OCI-M1 (cell line): ENCODE measurements around the gene TTYH1.
A peak's percentile ranks its signal among the peaks of the same experiment; 100 is the strongest.

Source experiments
- DNase-seq: peaks from one replicate; lab custom pipeline; 2025; lab: John Stamatoyannopoulos, UW

TTYH1 gene

DNA sequence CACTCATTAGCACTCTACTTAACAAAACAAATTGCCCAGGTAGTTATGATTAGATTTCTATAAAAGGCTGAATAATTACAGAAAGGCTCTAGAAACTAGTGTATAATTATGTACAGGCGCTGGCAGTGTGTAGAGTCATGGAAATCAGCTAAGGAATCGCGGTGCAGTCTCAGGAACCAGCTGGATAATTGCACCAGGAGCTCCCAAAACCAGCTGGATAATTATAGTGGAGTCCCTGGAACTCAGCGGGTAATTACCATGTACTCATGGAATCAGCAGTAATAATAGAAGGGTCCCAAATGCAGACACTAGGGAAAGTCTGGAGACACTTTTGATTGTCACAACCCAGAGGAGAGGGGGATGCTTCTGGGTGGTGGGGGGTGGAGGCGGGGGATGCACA, 23.2 kb upstream of the TTYH1 start:
- DNase-seq, result no peak

DNA sequence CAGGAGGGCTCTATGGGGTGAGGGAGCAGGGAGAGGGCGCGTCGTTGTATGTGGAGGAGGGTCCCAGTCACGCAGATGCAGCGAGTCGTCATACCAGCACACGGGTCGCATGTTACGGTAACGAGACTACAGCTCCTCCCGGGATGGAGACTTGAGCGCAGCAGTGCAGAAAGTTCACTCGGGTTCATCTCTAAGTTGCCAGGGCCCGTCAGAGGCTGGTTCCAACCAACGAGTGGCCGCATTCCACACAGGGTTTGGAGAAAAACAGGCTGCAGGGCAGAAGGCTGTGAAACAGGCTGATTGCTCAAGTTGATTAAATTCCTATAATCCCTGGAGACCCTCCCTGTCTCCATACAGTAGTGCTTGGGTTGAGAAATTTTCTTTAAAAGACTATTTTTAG, 21.9 kb upstream of the TTYH1 start:
- DNase-seq, result no peak

DNA sequence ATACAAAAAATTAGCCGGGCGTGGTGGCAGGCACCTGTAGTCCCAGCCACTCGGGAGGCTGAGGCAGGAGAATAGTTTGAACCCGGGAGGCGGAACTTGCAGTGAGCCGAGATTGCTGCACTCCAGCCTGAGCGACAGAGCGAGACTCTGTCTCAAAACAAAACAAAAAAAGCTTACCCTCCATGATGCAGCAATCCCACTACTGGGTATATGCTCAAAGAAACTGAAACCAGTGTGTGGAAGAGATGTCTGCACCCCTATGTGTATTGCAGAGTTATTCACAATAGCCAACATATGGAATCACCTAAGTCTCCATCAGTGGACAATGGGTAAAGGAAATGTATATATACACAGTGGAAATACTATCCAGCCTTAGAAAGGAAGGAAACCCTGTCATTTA, 19.6 kb upstream of the TTYH1 start:
- DNase-seq, result no peak

DNA sequence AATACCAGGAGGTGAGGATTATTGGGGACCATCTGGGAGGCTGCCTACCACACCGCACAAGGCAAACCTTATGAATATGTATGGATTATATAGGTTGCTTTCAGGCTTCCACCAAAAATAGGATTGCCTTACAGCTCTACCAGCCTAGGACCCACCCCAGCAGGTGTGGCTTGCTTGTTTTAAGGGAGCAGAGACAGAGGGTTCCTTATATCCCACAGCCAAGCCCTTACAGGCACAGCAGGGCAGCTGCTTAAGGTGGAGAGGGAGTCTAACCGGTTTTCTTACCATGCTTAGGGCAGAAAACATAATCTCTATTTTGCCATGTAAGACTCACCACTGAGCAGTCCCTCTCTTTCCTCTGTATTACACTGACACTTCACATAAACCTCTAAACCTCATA, 16.1 kb upstream of the TTYH1 start:
- no peak for DNase-seq

DNA sequence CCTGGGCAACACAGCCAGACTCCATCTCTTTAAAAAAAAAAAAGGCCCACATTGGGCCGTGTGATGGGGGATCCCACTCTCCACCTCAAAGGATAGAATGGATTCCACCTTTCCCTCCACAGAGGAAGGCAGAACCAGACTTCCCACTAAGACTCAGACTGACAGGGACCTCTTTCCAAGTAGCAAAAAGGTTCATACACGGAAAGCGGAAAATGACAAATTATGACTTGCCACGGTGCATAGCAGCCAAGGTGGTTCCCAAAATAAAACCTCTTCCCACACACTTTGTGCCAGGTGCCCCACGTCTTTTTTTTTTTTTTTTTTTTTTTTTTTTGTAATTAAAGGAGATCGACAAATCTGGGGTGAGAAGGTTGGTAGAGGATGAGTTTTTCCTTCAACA, 14.4 kb upstream of the TTYH1 start:
- no peak for DNase-seq

DNA sequence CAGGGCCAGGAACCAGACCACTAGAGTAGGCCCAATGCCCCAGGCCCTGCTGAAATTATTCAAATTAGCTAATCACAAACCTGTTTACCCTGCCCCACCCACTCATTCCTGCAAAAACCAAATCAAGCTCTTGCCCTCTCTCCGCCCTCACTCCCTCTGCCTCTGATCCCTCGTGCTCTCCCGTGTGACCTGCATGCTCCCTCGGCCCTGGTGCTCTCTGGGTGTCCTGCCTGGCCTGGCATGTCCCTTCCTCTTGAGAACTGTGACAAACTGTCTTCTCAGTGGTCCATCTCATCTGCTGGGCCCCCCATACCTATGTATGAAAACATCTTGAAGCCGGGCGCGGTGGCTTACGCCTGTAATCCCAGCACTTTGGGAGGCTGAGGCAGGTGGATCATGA, 12.2 kb upstream of the TTYH1 start:
- DNase-seq, result no peak

DNA sequence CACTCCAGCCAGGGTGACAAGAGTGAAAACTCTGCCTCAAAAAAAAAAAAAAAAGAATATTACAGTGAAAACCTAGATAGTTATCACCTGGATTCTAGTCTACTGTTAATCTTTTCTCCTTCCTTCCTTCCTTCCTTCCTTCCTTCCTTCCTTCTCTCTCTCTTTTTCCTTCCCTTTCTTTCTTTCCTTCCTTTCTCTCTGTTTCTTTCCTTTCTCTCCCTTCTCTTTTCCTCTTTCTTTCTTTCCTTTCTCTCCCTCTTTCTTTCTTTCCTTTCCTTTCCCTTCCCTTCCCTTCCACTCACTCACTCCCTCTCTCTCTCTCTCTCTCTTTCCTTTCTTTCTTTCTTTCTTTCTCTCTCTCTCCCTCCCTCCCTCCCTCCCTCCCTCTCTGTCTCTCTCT, 9.6 kb upstream of the TTYH1 start:
- DNase-seq, result no peak

DNA sequence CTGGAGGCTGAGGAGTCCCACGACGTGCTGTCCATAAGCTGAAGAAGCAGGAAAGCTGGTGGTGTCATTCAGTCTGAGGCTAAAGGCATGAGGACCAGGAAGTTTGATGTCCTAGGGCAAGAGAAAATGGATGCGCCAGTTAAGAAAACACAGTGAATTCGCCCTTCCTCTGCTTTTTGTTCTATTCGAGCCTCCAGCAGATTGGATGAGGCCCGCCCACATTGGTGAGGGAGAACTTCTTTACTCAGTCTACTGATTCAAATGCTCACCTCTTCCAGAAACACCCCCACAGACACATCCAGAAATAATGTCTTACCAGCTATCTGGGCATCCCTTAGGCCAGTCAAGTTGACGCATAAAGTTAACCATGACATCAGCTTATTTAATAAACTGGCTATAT, 7.5 kb upstream of the TTYH1 start:
- DNase-seq, result no peak

DNA sequence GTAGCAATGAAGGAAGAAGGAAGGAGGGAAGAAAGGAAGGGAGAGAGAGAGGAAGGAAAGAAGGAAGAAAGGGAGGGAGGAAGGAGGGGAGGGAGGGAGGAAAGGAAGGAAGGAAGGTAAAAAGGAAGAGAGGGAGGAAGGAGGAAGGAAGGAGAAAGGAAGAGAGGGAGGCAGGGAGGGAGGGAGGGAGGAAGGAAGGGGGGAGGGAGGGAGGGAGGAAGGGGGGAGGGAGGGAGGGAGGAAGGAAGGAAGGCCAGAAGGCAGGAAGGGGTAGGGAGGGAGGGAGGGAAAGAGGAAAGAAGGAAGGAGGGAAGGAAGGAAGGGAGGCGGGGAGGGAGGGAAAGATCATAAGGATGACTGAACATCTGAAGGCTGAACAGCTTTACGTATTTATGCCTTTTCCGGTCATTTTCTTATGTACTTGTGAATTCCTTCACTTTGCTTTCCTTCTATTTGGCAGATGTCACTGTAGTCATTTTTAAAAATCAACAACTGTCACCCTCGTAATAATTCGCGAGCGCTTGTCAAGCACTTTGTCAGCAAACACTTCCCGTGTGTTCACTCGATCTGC, 6.7 kb upstream of the TTYH1 start:
- no peak for DNase-seq

DNA sequence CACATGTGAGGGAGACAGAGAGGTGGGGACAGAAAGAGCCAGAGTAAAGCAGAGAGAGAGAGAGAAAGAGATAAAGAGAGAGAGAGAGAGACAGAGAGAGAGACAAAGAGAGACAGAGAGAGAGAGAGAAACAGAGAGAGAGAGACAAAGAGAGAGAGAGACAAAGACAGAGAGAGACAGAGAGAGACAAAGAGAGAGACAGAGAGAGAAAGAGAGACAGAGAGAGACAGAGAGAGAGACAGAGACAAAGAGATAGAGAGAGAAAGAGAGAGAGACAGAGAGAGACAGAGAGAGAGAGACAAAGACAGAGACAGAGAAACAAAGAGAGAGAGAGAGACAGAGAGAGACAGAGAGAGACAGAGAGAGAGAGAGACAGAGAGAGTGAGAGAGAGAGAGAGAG, 4.2 kb upstream of the TTYH1 start:
- DNase-seq, result no peak

DNA sequence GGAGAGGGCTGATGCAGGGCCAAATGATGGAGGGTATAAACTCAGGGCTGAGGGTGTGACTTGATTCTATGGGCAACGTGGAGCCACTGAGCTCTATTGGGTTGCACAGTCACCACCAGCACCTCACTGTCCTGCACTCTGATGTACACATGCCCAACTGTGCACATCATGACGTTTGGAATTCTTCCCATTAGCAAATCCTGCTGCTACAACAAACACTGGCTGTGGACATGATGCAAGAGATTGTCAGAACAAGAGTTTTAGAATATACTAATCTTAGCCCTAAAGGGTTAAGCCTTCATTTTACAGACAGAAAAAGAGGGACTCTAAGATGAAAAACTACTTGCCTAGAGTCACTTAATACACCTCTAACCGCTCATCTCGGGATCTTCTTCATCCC, 2.4 kb upstream of the TTYH1 start:
- DNase-seq, result no peak

DNA sequence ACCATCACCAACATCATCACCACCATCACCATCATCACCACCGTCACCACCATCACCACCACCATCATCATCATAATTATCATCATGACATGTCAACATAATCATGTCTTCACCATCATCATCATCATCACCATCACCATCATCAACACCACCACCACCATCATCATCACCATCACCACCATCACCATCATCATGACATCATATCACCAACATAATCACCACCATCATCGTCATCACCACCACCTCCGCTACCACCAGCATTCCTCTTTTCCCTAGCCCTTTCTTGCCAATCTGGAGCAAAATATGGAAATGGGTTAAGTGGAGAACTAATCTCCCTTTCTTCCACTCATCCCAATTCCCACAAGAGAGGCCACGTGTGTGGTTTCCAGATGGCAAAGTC, 1.1 kb upstream of the TTYH1 start:
- DNase-seq, result no peak

DNA sequence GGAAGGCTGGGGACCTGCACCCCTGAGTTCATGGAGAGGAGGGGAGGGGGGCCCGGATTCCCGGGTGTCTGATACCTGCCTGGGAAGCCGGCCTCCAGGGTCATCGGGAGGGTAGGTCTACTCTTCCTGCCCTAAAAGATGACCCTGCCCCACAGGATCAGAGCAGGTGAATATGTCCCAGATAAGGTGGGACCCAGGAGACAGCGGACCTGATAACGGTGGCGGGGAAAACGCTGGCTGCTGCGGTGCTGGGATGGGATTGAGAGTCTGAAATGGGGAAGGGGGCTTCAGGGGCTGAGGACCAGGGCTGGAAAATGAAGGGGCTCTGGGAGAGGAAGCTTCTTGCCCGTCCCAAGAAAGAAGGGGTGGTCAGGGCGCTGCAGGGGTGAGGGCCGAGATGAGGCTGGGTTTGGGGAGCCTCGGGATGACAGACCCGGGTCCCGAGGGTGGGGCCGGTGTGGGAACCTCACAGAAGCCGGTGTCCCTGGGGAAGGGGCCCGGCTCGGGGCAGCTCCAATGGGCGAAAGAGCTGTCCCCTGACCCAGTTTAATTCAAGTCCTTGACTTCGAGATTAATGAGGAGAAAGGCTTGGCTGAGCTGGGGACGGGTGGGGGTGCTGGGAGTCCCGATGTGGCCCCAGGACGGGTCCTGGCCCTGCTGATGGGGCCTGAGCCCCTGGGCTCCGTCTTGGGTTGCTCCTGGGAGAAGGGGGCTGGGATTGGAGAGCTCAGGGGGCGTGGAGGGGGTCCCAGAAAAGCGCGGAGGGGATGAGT, 823 bp downstream of the TTYH1 start:
- no peak for DNase-seq

DNA sequence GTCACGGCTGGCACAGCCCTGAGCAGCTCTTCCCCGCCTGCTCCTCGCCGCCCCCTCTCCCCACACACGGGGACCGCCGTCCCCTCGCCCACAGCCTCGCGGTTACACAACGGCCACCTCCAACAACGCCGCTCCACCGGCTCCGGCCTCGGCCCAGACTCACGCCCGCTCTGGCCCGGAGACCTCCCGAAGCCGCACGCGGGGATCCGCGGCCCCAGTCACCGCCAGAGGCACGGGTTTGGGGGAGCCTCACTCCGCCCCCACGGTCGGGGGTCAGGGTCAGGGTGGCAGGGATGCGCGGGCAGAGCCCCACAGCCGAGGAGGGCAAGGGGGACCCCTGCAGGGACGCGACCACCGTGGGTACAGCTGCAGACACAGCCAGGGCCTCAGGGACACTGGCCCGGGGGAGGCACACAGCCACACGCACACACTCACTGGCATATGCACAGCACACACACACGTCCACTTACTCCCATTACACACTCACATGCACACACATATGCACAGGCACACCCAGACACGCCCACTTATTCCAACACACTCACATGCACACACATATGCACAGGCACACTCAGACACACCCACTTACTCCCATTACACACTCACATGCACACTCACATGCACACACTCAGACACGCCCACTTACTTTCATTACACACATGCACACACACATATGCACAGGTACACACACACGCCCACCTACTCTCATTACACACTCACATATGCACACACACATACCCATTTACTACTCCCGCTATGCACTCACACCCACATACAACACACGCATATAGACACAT, 1.6 kb downstream of the TTYH1 start:
- no peak for DNase-seq

DNA sequence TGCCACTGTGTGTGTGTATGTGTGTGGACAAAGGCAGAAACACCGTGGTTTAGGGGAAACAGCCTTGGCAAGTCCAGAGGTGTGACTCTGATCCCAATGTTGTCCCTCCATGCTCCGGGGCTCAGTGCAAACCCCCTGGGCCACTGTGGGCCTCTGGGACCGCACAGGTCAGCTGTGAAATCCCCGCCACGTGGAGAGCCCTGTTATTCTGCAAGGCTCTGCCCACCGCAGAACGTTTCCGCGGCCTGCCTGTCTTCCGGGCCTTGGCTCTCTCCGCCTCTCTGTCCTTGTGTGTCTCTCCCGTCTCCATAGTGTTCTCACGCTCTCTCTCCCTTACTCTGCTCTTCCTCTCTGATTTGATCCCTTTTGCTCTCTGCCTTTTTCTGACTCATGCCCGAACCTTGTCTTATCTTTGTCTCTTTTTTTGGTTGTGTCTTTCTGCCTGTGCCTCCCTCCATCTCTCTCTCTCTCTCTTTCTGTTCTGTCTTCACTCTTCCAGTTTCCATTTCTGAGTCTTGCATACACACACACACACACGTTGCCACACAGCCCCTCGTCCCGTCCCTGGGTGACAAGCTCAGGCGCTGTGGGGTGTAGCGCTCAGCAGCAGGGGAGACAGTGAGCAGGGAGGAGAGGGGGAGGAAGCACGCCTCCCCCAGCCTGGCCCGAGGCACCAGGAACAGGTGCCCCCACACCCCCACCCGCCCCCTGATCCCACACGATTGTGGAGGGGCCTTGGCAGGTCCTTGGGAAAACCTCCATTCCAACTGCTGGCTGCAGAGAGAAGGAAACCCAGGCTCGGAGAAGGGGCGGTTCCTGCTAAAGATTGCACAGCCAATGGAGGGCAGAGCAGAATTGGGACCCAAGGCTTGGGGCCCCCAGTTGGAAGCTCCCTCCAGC, 3.0 kb downstream of the TTYH1 start:
- DNase-seq, result peak; percentile 58

DNA sequence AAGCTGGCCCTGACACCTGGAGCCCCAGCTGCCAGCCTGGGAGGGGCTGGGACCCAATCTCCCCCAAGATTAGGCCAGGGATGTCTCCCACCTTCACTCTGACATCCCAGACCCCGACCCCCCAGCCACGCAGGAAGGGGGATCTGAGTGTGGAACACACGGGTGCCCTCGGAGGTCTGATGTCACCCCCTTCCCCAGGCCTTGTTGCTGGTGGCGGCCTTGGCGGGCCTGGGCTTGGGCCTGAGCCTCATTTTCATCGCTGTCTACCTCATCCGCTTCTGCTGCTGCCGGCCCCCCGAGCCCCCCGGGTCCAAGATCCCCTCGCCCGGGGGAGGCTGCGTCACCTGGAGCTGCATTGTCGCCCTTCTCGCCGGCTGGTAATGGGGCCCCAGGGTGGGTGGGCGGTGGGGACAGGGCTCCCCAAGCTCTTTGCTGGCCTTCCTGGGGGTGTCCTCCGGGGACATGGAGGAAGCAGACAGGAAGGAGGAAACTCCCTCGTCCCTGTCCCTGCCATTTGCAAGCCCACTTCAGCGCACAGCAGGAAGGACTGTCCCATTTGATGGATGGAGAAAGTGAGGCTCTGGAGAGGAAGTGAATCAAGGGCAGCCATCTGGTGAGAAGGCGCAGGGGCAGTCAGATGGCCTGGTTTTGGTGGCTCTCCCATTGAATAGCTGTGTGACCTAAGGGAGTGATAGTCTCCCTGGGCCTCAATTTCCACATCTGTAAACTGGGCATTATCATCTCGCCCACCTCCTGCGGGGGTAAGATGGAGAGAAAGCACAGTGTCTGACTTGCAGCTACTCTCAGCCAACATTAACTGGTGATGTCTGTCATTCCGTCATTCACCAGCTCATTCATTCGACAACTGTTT, 3.9 kb downstream of the TTYH1 start:
- DNase-seq, result no peak

DNA sequence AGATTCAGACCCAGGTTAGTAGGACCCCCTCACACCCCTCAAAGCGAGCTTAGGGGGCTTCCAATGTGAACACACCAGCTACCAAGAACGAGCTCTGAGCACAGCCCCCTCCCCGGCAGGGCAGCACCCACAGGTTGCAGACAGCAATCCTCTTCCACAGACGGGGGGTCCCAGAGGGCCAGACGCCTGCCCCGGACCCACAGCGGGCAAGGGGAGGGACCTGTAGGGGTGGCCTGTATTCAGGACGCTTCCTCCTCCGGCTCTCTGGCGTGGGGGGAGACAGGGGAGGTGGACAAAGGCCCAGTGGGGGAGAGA, 4.8 kb downstream of the TTYH1 start:
- DNase-seq, result no peak

DNA sequence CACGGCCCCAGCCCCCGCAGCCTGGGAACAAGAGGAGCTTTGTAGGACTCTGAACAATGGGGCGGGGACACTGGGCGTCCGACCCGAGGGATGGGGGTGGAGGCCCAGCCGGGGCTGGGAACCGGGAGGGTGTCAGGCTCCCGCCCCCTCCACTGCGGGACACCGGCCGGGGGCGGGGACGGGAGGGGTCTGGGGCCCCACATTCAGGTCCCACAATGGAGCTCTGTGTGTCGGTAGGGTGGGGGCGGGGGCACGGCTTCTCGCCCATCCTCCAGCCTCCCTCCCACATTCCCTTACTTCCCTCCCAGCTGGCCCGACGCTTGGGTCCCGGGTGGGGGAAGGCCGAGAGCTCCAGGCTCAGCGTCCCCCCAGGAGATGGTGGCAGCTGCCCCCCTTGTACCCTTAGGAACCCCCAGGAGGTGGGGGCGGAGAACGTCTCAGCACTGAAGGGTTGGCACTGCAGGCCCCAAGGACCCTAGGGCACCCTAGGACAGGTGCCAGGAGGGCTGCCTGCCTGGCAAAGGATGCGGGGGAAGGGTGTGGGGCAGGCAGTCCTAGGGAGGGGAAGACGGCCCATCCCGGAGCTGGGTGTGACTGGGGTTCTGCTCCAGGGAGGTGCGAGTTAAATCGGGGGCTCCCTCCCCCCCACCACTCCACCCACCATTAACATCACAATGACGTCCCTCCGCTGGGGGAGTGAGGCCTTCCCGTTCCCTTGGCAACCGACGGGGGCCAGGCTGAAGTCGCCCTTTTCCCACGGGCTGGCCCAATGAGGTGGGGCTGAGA, 5.3 kb downstream of the TTYH1 start:
- DNase-seq, result no peak

DNA sequence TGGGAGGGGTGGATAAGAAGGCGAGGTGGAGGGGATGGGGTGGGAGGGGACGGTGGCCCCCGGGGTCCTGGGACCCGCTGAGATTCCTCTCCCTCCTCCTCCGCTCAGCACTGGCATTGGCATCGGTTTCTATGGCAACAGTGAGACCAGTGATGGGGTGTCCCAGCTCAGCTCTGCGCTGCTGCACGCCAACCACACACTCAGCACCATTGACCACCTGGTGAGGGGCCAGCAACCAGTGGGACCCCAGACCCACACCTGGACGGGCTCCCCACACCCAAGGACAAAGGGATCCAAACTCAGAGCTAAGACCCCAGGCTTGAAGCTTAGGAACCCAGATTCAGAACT, 5.9 kb downstream of the TTYH1 start:
- no peak for DNase-seq

DNA sequence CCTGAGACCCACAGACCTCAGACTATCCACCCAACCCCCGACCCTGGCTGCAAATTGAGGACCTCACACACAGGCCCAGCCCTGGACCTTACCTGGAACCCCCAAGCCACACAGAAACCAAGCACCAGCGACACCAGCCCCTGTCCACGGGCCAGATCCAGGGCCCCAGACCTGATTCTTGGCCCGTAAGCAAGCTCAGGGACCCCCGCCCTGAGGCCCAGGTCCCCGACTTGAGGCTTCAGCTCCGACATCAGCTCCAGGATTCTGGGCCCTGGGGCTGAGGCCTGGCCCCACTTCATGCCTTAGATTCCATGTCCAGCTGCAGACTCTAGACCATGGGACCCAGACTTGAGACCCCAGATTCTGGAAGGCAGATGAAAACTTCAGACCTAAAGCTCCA, 6.3 kb downstream of the TTYH1 start:
- DNase-seq, result no peak

DNA sequence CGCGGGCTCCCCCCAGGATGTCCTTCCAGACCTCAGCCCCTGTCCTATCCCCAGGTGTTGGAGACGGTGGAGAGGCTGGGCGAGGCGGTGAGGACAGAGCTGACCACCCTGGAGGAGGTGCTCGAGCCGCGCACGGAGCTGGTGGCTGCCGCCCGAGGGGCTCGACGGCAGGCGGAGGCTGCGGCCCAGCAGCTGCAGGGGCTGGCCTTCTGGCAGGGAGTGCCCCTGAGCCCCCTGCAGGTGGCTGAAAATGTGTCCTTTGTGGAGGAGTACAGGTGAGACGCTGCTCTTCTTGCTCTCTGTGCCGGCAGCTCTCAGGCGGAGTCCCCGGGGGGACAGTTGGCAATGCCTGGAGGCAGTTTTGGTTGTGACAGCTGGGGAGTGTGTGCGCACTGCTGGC, 6.9 kb downstream of the TTYH1 start:
- DNase-seq, result no peak
